Fibroblast of skin of left quadriceps (primary cell): ENCODE measurements around the gene CSTB.

ENCODE experiments used
- DNase-seq, 2 experiments: peaks; one replicate each; pipeline ENCODE4 v3.0.0-alpha.2; 2013; ENCODE audit warnings: low read depth in 2 of 2

CSTB gene

GRCh38 chr21:43789276-43790009 is 13.3 kb upstream of the CSTB start, which contains the start of gene RRP1:
TSS of gene RRP1 (plus strand) at chr21:43789577. CDS start at chr21:43789630, 53 bp downstream.
- DNase-seq, result peak; percentile 75 to 78

- no peak for DNase-seq
These were observed 10.8 kb upstream of the CSTB start for GRCh38 chr21:43786807-43787440.

GRCh38 chr21:43786300-43786806 is 10.2 kb upstream of the CSTB start:
- DNase-seq, result no peak

DNA sequence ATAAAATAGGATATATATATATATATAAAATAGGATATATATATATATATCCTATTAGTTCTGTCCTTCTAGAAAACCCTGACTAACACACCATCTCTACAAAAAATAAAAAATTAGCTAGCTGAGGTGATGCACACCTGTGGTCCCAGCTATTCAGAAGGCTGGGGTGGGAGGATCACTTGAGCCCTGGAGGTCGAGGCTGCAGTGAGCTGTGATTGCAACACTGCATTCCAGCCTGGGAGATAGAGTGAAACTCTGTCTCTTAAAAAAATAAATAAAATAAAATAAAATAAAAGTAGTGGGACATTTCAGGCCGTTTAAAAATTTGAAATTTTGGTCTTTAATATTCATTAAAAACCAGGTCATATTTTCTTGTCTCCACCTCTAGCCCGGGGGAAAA is 9.0 kb upstream of the CSTB start:
- DNase-seq, result no peak

GRCh38 chr21:43783098-43783700 is 7.1 kb upstream of the CSTB start:
- DNase-seq, result no peak

GRCh38 chr21:43782431-43783097 is 6.5 kb upstream of the CSTB start:
- no peak for DNase-seq

DNA sequence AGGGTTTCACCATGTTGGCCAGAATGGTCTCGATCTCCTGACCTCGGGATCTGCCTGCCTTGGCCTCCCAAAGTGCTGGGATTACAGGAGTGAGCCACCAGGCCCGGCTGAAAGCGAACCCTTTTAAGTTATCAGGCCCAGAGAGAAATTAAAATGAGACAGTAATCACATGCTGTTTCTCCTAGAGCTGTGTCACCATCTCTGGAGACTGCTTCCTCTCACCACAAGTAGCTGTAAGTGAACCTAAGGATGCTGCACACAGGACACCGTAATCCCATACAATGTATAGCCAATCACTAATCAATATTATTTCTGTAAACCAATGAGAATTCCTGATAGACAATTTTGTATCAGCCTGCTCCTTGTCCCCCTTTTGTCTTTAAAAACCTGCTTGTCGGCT is 5.7 kb upstream of the CSTB start:
- no peak for DNase-seq

DNA sequence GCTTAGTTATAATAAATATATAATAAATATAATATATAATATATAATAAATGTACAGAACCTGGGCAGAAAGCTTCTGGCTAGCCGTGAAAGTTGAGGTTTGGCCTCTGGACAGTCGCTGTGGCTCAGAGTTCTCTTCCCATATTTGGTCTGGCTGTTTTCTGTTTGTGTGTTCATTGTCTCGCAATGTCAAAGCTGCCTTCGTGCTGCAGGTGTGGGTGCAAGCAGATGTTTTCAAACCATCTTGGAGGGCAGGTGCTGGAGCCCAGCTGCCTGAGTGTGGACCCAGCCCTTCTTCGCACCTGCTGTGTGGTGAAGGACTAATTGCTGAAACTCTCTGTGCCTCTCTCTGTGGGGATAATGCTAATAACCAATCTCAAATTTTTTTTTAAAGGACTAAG is 3.6 kb upstream of the CSTB start:
- no peak for DNase-seq

GRCh38 chr21:43778469-43779335 is 2.6 kb upstream of the CSTB start:
- no peak for DNase-seq

- DNase-seq, result no peak
These were observed 1.8 kb upstream of the CSTB start for GRCh38 chr21:43777953-43778352.

- DNase-seq, result no peak
These were observed 918 bp downstream of the CSTB start for GRCh38 chr21:43775190-43775589.

DNA sequence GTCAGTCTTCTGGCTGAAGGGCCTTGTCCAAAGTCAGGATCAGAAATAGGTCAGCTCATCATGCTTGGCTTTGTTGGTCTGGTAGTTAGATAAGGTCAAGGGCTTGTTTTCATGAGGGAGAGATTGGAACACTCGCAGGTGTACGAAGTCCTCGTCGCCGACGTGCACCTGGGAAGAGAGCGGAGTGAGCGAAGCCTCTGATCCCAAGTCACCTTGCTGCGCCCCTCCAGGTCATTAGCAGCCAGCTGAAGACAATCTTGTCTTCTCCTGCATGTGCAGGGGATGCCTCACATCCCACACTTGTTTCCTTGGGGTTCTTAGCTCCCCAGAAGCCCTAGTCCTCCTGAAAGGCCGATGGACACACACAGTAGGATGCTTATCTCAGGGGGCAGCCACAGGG is 1.9 kb downstream of the CSTB start:
- no peak for DNase-seq

DNA sequence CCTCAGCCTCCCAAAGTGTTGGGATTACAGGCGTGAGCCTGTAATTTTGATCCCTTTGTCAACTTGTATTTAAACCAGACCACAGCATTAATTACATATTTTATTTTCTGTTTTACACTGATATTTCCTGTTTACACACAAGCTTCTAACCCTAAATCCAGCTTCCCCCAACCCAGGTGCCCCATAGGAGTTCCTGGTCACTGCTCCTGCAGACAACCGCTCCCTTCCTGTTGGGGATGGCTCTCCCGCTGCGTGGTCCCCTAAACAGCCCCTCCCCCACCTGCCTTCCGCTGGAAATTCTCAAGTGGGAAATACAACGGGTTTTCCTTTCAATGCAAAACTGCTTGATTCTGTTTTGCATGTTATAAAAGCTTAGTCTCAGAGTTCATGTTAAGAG is 3.7 kb downstream of the CSTB start:
- no peak for DNase-seq

DNA sequence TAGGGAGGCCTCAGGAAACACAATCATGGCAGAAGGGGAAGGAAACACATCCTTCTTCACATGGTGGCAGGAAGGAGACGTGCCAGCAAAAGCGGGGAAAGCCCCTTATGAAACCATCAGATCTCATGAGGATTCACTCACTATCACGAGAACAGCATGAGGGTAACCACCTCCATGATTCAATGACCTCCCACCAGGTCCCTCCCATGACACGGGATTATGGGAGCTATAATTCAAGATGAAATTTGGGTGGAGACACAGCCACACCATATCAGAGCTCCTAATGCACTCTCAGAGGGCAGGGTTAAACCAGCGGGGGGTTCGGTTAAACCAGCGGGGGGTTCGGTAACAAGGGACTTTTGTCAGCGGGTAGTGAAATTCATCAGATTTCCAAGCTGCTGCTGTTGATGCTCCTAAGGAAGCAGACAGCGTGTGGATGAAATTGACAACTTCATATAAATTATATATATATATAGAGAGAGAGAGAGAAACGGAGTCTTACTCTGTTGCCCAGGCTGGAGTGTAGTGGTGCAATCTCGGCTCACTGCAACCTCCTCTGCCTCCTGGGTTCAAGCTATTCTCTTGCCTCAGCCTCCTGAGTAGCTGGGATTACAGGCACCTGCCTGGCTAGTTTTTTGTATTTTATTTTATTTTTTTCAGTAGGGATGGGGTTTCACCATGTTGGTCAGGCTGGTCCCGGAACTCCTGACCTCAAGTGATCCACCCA is 4.2 kb downstream of the CSTB start:
- no peak for DNase-seq

DNA sequence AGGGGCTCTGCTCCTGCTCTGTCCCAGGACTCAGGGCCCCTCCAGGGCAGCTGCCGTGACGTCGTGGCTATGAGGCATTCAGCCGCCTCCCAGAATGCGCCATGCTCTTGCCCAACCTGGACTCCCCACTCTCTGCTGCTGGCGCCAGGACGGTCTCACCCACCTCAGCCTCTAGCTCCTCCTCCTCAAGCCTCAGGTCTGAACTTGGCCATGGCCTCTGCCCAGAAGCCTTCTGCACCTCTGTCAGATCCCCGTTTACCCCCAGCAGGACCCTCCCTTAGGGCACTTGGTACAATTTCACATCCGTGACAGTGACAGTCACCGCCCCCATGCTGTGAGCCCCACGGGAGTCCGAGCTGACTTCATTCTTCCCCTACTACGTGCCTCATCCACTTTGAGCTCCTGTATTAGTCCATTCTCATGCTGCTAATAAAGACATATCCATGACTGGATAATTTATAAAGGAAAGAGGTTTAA is 4.9 kb downstream of the CSTB start:
- DNase-seq, result no peak

GRCh38 chr21:43770066-43770655 is 5.9 kb downstream of the CSTB start:
- DNase-seq, result no peak

GRCh38 chr21:43769325-43769958 is 6.7 kb downstream of the CSTB start:
- DNase-seq, result no peak

- no peak for DNase-seq
These were observed 7.3 kb downstream of the CSTB start for GRCh38 chr21:43768868-43769167.

DNA sequence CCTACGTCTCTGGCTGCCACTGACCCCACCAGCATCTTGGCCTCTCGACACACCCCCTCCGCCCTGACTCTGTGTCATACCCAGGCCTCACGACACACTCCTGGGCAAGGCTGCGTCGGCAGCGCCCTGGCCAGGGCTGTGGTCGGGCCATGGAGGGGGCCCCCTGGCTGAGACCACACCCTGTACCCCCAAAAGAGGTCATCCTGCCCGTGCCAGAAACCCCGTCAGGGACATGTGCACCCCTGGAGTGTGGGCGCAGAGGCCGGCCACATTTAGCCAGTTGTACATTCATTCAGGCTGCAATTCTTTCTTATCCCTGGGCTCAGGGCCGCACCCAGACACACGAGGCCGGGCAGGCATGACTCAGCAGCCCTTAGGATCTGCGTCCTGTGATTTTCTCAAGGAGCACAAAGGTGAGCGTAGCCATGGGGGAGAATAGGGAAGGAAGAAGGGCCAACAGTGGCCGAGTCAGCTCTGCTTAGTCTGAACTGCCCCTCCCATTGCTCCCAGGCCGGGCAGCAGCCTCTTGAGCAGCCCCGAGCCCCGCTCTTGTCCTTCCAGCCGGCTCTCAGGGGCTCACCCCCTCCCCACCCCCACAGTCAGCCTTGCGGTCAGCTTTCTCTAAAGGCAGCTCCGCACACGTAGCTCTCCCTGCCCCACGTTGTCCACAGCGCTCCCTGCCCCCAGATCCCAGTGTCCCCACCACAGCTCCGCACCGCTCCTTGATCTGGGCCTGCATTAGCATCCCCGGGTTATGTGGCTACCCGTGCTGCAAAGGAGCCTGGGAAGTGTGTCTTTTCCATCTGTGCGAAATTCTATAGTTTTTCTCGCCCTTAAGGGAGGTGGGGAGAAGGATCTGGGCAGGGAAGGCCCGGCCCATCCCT is 7.9 kb downstream of the CSTB start:
- peak in 1 of 2 experiments; percentile 25 for DNase-seq
